Prostate gland (tissue), 2 donors: ENCODE data around the gene BAG5. TPM values are rescaled to one million over a fixed set of nuclear protein-coding genes. Genes with fewer than 3 reads are reported as not detected.
"Not testable (repeated sequence)": the region's sequence is repeated elsewhere in the genome, so short reads cannot be mapped to it uniquely, and the experiment has no call there.

ENCODE experiments used
- DNase-seq: peaks from one replicate; pipeline ENCODE4 v3.0.0-alpha.2; 2019; ENCODE audit warnings: low spot score
- H3K27ac ChIP-seq, 2 donors: fragments of 200-600 bp; sonication (generic); 2 replicates each; pipeline ENCODE4 v1.5.1; 2017 to 2019
- H3K27me3 ChIP-seq: fragments of 200-600 bp; sonication (generic); replicated peaks from 2 replicates; pipeline ENCODE4 v1.5.1; 2019; ENCODE audit not compliant: insufficient read depth
- H3K36me3 ChIP-seq, 2 donors: fragments of 200-600 bp; sonication (generic); 1 replicate in 1 of 2; 2 replicates in 1 of 2; pipeline versions ENCODE4 v1.5.1 to v1.8.1; 2017 to 2019
- H3K4me1 ChIP-seq: fragments of 200-600 bp; sonication (generic); replicated peaks from 2 replicates; pipeline ENCODE4 v1.5.1; 2019
- H3K4me3 ChIP-seq, 2 donors: fragments of 200-600 bp; sonication (generic); 2 replicates each; pipeline ENCODE4 v1.5.1; 2017 to 2019
- H3K9me3 ChIP-seq: fragments of 200-600 bp; sonication (generic); 2 replicates; pipeline ENCODE4 v1.5.1; 2017
- CTCF ChIP-seq, 4 experiments: fragments of 200-600 bp in 2 of 4; fragments of 450-650 bp in 2 of 4; sonication (generic) in 2 of 4; IDR thresholded peaks; 1 replicate in 3 of 4; 2 replicates in 1 of 4; pipeline ENCODE4 v1.5.1; 2016 to 2019; ENCODE audit warnings: antibody characterized with exemption in 4 of 4, mild to moderate bottlenecking in 2 of 4, moderate library complexity in 2 of 4
- POLR2A ChIP-seq: fragments of 450-650 bp; IDR thresholded peaks from one replicate; pipeline ENCODE4 v1.6.1; 2016; ENCODE audit warnings: antibody characterized with exemption, mild to moderate bottlenecking
- POLR2AphosphoS5 ChIP-seq: sonication (generic); formaldehyde crosslinking; IDR thresholded peaks from one replicate; pipeline ENCODE4 v1.6.1; 2017; ENCODE audit warnings: antibody characterized with exemption
- WGBS: methylation state at CpG from one replicate; pipeline ENCODE4 v1.1.5; 2018; 5-methylcytosine and 5-hydroxymethylcytosine counted together
- intact Hi-C: fragments of 100-400 bp; cut with DNase I; formaldehyde crosslinking; loops from one replicate; pipeline ENCODE4 v1.14.2; 2022
- total RNA-seq, 2 donors: library from RNA; depleted of rRNA; stranded (reverse); fragments of >200 nt; gene quantifications; one replicate each; pipeline ENCODE4 v1.1.0, GENCODE V29; 2016

Gene BAG5
- 10 to 100 TPM; 31.2 to 33.3 TPM for total RNA-seq

- peak within 1 kb of the TSS; percentile 84 to 97 for H3K27ac ChIP-seq
- peak within 1 kb of the TSS; percentile 88 to 96 for H3K4me3 ChIP-seq
- no peaks in the 10 kb centered on the region for H3K9me3 ChIP-seq
- peak in 2 of 4 experiments; percentile 45 to 50 for TF ChIP-seq CTCF (IDR thresholded peaks at IDR 0.05)
- TF ChIP-seq POLR2AphosphoS5, result peak; percentile 74
- TF ChIP-seq POLR2A, result peak; percentile 56
- H3K36me3 ChIP-seq, result no peaks in the 10 kb centered on the region
- intact Hi-C loops, result loop anchor here (10.0 kb wide), 1 partner anchor 152 kb away; the partner anchor contains the start of genes XRCC3 and ZFYVE21
- WGBS, result under 1% methylated on average over 55 of the region's 109 CpGs
- H3K27me3 ChIP-seq, result no peaks in the 10 kb centered on the region
- DNase-seq, result peak; percentile 73
- peaks cover 14% of the 10 kb centered on the region for H3K4me1 ChIP-seq
Measured at GRCh38 chr14:103562429-103563225, at the start of gene BAG5, which contains the start of gene COA8. Gene BAG5, minus strand, starts transcription at chr14:103562657. Its CDS starts 1,493 bp downstream, at chr14:103561164. Gene COA8, plus strand, starts transcription at chr14:103562960. Its CDS starts 42 bp downstream, at chr14:103563002.

- H3K27me3 ChIP-seq, result no peaks in the 10 kb centered on the region
- no peaks in the 10 kb centered on the region for H3K9me3 ChIP-seq
- TF ChIP-seq POLR2AphosphoS5, result no peak
- TF ChIP-seq POLR2A, result no peak
- no peak overlapping the region for H3K27ac ChIP-seq
- no peaks in the 10 kb centered on the region for H3K36me3 ChIP-seq
- H3K4me1 ChIP-seq, result no peaks in the 10 kb centered on the region
- DNase-seq, result no peak
- intact Hi-C loops, result no loop called here
- H3K4me3 ChIP-seq, result no peak overlapping the region
- WGBS, result 96% methylated on average over 2 of the region's 2 CpGs
Measured at GRCh38 chr14:103611215-103611614, 48.8 kb upstream of the BAG5 start.

DNA sequence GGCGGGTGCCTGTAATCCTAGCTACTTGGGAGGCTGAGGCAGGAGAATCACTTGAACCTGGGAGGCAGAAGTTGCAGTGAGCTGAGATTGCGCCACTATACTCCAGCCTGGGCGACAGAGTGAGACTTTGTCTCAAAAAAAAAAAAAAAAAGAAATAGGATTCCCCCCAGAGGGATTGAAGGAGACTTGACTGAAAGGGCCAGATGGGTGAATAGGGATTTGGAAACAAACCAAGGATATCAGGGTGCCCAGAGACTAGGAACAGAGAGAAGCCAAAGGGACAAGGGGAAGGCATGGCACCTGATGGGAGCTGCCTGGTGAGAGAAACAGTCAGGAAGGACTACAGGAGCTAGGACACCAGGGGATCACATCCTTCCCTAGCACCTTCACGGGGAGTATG lies 46.6 kb upstream of the BAG5 start:
- H3K4me3 ChIP-seq, H3K36me3 ChIP-seq, DNase-seq, H3K27ac ChIP-seq, H3K27me3 ChIP-seq, H3K9me3 ChIP-seq, H3K4me1 ChIP-seq, intact Hi-C loops: not testable (repeated sequence)
- 85% methylated on average over 4 of the region's 4 CpGs for WGBS

DNA sequence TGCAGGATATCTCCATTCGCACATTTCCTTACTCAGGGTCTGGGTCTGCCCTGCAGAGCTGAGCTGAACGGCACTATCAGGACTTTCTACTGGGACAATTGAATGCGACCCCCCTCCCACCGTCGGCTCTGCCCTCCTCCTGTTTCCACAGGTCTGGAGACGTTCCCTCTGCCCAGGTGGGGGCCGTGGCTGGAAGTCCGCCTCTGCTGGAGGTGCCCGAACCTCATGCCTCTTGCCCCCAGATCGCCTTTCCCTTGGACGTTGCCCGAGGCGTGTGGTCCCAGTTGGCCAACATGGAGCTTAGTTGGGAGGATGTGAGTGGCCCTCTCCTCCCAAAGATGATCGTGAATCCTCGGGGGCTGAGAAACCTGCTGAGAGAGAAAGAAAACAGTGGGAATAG lies 45.4 kb upstream of the BAG5 start:
- no peaks in the 10 kb centered on the region for H3K27me3 ChIP-seq
- H3K4me1 ChIP-seq, result no peaks in the 10 kb centered on the region
- no peaks in the 10 kb centered on the region for H3K36me3 ChIP-seq
- no peak for TF ChIP-seq POLR2A
- no peak for TF ChIP-seq POLR2AphosphoS5
- TF ChIP-seq CTCF (IDR thresholded peaks at IDR 0.05), result no peak
- H3K4me3 ChIP-seq, result no peak overlapping the region
- WGBS, result 32% methylated on average over 15 of the region's 15 CpGs
- H3K27ac ChIP-seq, result no peak overlapping the region
- DNase-seq, result no peak
- no peaks in the 10 kb centered on the region for H3K9me3 ChIP-seq
- intact Hi-C loops, result no loop called here

GRCh38 chr14:103606963-103607668 lies 44.7 kb upstream of the BAG5 start:
- Histone ChIP-seq H3K4me1 (no peaks in the 10 kb centered on the region), H3K27me3 (no peaks in the 10 kb centered on the region), H3K9me3 (no peaks in the 10 kb centered on the region), H3K27ac (no peak overlapping the region), H3K36me3 (no peaks in the 10 kb centered on the region), H3K4me3 (no peak overlapping the region)
- 6% methylated on average over 25 of the region's 25 CpGs for WGBS
- DNase-seq, result peak; percentile 47
- TF ChIP-seq POLR2AphosphoS5 (peak; percentile 84), CTCF (IDR thresholded peaks at IDR 0.05) (peak in 1 of 4 experiments; percentile 14), POLR2A (no peak)
- intact Hi-C loops, result no loop called here
